NT2/D1 (cell line): ENCODE measurements around the gene PLEKHA5.

Experiments
- SUZ12 ChIP-seq: IDR thresholded peaks from 2 replicates; pipeline ENCODE4 v1.6.1; 2011; ENCODE audit not compliant: insufficient read length, insufficient read depth; ENCODE audit errors: extremely low read depth
- YY1 ChIP-seq: IDR thresholded peaks from 2 replicates; pipeline ENCODE4 v1.6.1; 2011; ENCODE audit not compliant: insufficient read length, insufficient read depth
- ZNF274 ChIP-seq: IDR thresholded peaks from 2 replicates; pipeline ENCODE4 v1.6.1; 2011; ENCODE audit warnings: mild to moderate bottlenecking, low read depth, low read length

DNA sequence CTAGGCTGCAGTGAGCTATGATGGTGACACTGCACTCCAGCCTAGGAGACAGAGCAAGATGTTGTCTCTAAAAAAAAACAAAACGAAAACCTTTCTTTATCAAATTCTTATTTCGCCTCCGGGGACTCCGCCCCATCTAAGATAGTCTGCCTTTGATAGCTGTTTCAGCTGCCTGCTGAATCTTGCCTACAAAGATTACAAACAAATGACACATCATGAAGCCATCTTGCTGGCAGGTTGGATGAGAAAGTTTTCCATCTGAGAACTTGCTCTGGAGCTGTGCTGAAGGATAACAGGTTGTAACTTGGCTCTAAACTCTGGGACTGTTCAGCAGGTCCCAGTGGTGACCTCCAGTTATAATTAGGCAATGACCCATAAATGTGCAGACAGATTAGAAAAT lies 268.0 kb downstream of the PLEKHA5 start:
- TF ChIP-seq ZNF274 (no peak), YY1 (no peak), SUZ12 (no peak)
